Measurements from ENCODE around the gene PRAC1. TPM values are rescaled to one million over a fixed set of nuclear protein-coding genes. Genes with fewer than 3 reads are reported as not detected.

PRAC1 gene
- not detected for total RNA-seq
- polyA plus RNA-seq (2013, experiment 1 of 2): not detected
- polyA plus RNA-seq (2013, experiment 2 of 2): not detected
- long read RNA-seq, experiment 1: 0 reads
- long read RNA-seq, experiment 2: 0 reads
- long read RNA-seq, experiment 3: 0 reads
- long read RNA-seq, experiment 4: 0 reads

DNA sequence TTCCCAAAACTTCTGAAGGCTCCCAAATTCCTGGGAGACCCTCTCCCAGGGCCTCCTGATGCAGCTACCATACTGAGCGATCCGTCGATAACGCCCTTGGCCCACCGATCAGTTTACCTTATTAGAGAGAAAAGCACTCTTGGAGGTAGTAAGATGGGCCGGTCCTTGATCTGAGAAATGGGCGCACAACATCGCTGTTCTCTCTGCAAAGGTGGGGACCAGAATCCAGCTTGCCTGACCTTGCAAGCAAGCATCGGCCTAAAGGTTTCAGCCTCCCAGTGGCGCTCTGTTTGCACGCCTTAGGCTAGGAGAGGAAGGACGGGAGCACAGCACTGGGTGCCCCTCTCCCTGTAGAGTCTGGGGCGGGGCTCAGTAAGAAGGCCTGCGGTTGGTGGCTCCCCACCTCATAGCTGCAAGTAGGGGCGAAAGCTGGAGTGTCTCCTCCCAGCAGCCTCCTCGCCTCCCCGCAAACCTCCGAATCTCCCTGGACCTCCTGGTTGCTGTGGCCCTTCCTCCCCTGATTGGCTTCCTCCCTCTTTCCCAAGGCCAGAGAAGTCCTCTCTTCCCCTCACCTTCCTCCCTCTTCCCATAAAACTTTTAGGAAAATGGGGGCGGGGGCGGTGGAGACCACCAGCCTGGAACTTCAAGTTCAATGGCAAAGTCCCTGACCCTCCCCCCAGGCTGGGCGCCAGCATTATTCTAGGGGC lies at the start of gene PRAC1:
TSS of gene PRAC1 (minus strand) at position 318 of the 707 bp plus-strand sequence. CDS start at position 192, 126 bp downstream.
- Mint-ChIP-seq H3K4me3 (no peak within 1 kb of the TSS), H3K4me1 (peaks cover 14% of the 10 kb centered on the region), H3K27ac (no peak within 1 kb of the TSS), H3K9me3 (no peaks in the 10 kb centered on the region), H3K27me3 (ENCODE audit: insufficient read depth) (peaks cover 100% of the 10 kb centered on the region), H3K36me3 (ENCODE audit: low read depth) (no peaks in the 10 kb centered on the region)
- no peaks in the 10 kb centered on the region for H3K9me3 ChIP-seq (ENCODE audit: control insufficient read depth, low read length)
- peaks cover 100% of the 10 kb centered on the region for H3K27me3 ChIP-seq (ENCODE audit: control insufficient read depth, insufficient read depth, low read length, poor library complexity, severe bottlenecking)
- no peak within 1 kb of the TSS for H3K27ac ChIP-seq (ENCODE audit: low read depth, low read length)
- TF ChIP-seq, protein P1, sequence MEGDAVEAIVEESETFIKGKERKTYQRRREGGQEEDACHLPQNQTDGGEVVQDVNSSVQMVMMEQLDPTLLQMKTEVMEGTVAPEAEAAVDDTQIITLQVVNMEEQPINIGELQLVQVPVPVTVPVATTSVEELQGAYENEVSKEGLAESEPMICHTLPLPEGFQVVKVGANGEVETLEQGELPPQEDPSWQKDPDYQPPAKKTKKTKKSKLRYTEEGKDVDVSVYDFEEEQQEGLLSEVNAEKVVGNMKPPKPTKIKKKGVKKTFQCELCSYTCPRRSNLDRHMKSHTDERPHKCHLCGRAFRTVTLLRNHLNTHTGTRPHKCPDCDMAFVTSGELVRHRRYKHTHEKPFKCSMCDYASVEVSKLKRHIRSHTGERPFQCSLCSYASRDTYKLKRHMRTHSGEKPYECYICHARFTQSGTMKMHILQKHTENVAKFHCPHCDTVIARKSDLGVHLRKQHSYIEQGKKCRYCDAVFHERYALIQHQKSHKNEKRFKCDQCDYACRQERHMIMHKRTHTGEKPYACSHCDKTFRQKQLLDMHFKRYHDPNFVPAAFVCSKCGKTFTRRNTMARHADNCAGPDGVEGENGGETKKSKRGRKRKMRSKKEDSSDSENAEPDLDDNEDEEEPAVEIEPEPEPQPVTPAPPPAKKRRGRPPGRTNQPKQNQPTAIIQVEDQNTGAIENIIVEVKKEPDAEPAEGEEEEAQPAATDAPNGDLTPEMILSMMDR (conservative IDR thresholded peaks at IDR 0.05): no peak
- 20 to 53% methylated on average over 11 to 21 of the region's 21 CpGs for WGBS, 2 experiments (ENCODE audit: insufficient coverage in 1 of 2, insufficient read length in 1 of 2)
- H3K4me1 ChIP-seq (ENCODE audit: control insufficient read depth, insufficient read depth, low read length): no peaks in the 10 kb centered on the region
- no peak within 1 kb of the TSS for H3K9ac ChIP-seq (ENCODE audit: extremely low read depth, low read length, poor library complexity, severe bottlenecking)
- peak; percentile 79 for DNase-seq
- no peaks in the 10 kb centered on the region for H3K36me3 ChIP-seq (ENCODE audit: control insufficient read depth, insufficient read depth, low read length)
- no peak within 1 kb of the TSS for H3K4me3 ChIP-seq (ENCODE audit: low read length)

- H3K9me3 ChIP-seq (ENCODE audit: control insufficient read depth, low read length): no peaks in the 10 kb centered on the region
- TF ChIP-seq, protein P1 (conservative IDR thresholded peaks at IDR 0.05): no peak
- H3K4me1 Mint-ChIP-seq: peaks cover 4% of the 10 kb centered on the region
- no peak overlapping the region for H3K4me3 Mint-ChIP-seq
- no peaks in the 10 kb centered on the region for H3K36me3 ChIP-seq (ENCODE audit: control insufficient read depth, insufficient read depth, low read length)
- peaks cover 60% of the 10 kb centered on the region for H3K27me3 ChIP-seq (ENCODE audit: control insufficient read depth, insufficient read depth, low read length, poor library complexity, severe bottlenecking)
- no peak overlapping the region for H3K27ac ChIP-seq (ENCODE audit: low read depth, low read length)
- no peak overlapping the region for H3K27ac Mint-ChIP-seq
- H3K4me3 ChIP-seq (ENCODE audit: low read length): no peak overlapping the region
- no peaks in the 10 kb centered on the region for H3K36me3 Mint-ChIP-seq (ENCODE audit: low read depth)
- peaks cover 2% of the 10 kb centered on the region for H3K9me3 Mint-ChIP-seq
- peak; percentile 30 for DNase-seq
- H3K4me1 ChIP-seq (ENCODE audit: control insufficient read depth, insufficient read depth, low read length): no peaks in the 10 kb centered on the region
- no peak overlapping the region for H3K9ac ChIP-seq (ENCODE audit: extremely low read depth, low read length, poor library complexity, severe bottlenecking)
- 84 to 93% methylated on average over 3 of the region's 3 CpGs for WGBS, 2 experiments (ENCODE audit: insufficient coverage in 1 of 2, insufficient read length in 1 of 2)
- H3K27me3 Mint-ChIP-seq (ENCODE audit: insufficient read depth): peaks cover 79% of the 10 kb centered on the region
Measured at GRCh38 chr17:48770954-48771353, 48.6 kb upstream of the PRAC1 start.

- WGBS, 2 experiments (ENCODE audit: insufficient coverage in 1 of 2, insufficient read length in 1 of 2): 85 to 87% methylated on average over 5 of the region's 5 CpGs
- peaks cover 78% of the 10 kb centered on the region for H3K27me3 ChIP-seq (ENCODE audit: control insufficient read depth, insufficient read depth, low read length, poor library complexity, severe bottlenecking)
- no peak overlapping the region for H3K4me3 Mint-ChIP-seq
Measured at GRCh38 chr17:48769009-48769675, 46.8 kb upstream of the PRAC1 start.

More at GRCh38 chr17:48769009-48769675, 46.8 kb upstream of the PRAC1 start:
- Histone ChIP-seq H3K27ac (ENCODE audit: low read depth, low read length) (no peak overlapping the region), H3K9ac (ENCODE audit: extremely low read depth, low read length, poor library complexity, severe bottlenecking) (no peak overlapping the region), H3K9me3 (ENCODE audit: control insufficient read depth, low read length) (no peaks in the 10 kb centered on the region), H3K4me3 (ENCODE audit: low read length) (no peak overlapping the region), H3K4me1 (ENCODE audit: control insufficient read depth, insufficient read depth, low read length) (no peaks in the 10 kb centered on the region), H3K36me3 (ENCODE audit: control insufficient read depth, insufficient read depth, low read length) (no peaks in the 10 kb centered on the region)
- DNase-seq: peak; percentile 30
- Mint-ChIP-seq H3K4me1 (peaks cover 4% of the 10 kb centered on the region), H3K36me3 (ENCODE audit: low read depth) (no peaks in the 10 kb centered on the region), H3K27ac (no peak overlapping the region), H3K9me3 (no peaks in the 10 kb centered on the region), H3K27me3 (ENCODE audit: insufficient read depth) (peaks cover 82% of the 10 kb centered on the region)
- TF ChIP-seq, protein P1 (conservative IDR thresholded peaks at IDR 0.05): no peak

All from endodermal cell (in vitro differentiated cells).